CD8-positive, alpha-beta memory T cell (primary cell): Measurements from ENCODE around the gene KCNJ12. TPM values are rescaled to one million over a fixed set of nuclear protein-coding genes. Genes with fewer than 3 reads are reported as not detected.
A peak's percentile ranks its signal among the peaks of the same experiment; 100 is the strongest.
"Not testable (repeated sequence)": the region's sequence is repeated elsewhere in the genome, so short reads cannot be mapped to it uniquely, and the experiment has no call there.

Experiments
- CTCF ChIA-PET: fragments of 350-600 bp; sonication (Branson Sonifier 250); formaldehyde crosslinking; loops from one replicate; lab custom pipeline; 2021; ENCODE audit warnings: antibody characterized with exemption; lab: Charles Lee
- POLR2A ChIA-PET: fragments of 350-600 bp; sonication (Branson Sonifier 250); formaldehyde crosslinking; loops from one replicate; lab custom pipeline; 2021; ENCODE audit warnings: antibody characterized with exemption; lab: Charles Lee
- DNase-seq, 5 donors: peaks; one replicate each; pipeline versions ENCODE4 v3.0.0 to v3.0.0-alpha.2; 2020 to 2022; ENCODE audit warnings: mixed read lengths in 1 of 5
- H3K27ac ChIP-seq: one replicate; pipeline ENCODE4 v1.7.0; 2013; ENCODE audit warnings: low read depth, mild to moderate bottlenecking, low read length, moderate library complexity
- H3K27me3 ChIP-seq: 2 replicates; pipeline ENCODE4 v1.7.0; 2013; ENCODE audit warnings: low read length, mild to moderate bottlenecking; ENCODE audit not compliant: insufficient read depth, poor library complexity, severe bottlenecking
- H3K36me3 ChIP-seq: 2 replicates; pipeline ENCODE4 v1.7.0; 2013; ENCODE audit warnings: mild to moderate bottlenecking, low read length, moderate library complexity; ENCODE audit not compliant: insufficient read depth
- H3K4me1 ChIP-seq: 2 replicates; pipeline ENCODE4 v1.7.0; 2013; ENCODE audit warnings: mild to moderate bottlenecking, low read length, moderate library complexity; ENCODE audit not compliant: insufficient read depth
- H3K4me3 ChIP-seq: 2 replicates; pipeline ENCODE4 v1.7.0; 2013; ENCODE audit warnings: mild to moderate bottlenecking, low read length
- H3K9me3 ChIP-seq: 2 replicates; pipeline ENCODE4 v1.7.0; 2013; ENCODE audit warnings: mild to moderate bottlenecking, low read length
- H3K27ac Mint-ChIP-seq, 8 donors: one replicate each; pipeline ENCODE4 v1.8.0; 2020 to 2021; ENCODE audit warnings: mixed read lengths in 8 of 8, mild to moderate bottlenecking in 6 of 8, inconsistent platforms in 3 of 8, moderate library complexity in 3 of 8
- H3K27me3 Mint-ChIP-seq, 2 donors: one replicate each; pipeline ENCODE4 v1.8.0; 2020 to 2021; ENCODE audit warnings: mixed read lengths in 2 of 2, mild to moderate bottlenecking in 1 of 2, moderate library complexity in 1 of 2
- H3K36me3 Mint-ChIP-seq, 3 donors: one replicate each; pipeline ENCODE4 v1.8.0; 2020 to 2021; ENCODE audit warnings: mixed read lengths in 3 of 3, inconsistent platforms in 1 of 3, mild to moderate bottlenecking in 1 of 3
- H3K4me1 Mint-ChIP-seq, 3 donors: one replicate each; pipeline ENCODE4 v1.8.0; 2020 to 2021; ENCODE audit warnings: mixed read lengths in 3 of 3, inconsistent platforms in 1 of 3, mild to moderate bottlenecking in 1 of 3
- H3K4me3 Mint-ChIP-seq, 7 donors: one replicate each; pipeline ENCODE4 v1.8.0; 2020 to 2021; ENCODE audit warnings: mixed read lengths in 7 of 7, mild to moderate bottlenecking in 6 of 7, moderate library complexity in 4 of 7, inconsistent platforms in 2 of 7
- H3K9me3 Mint-ChIP-seq, 5 donors: one replicate each; pipeline ENCODE4 v1.8.0; 2020 to 2022; ENCODE audit warnings: mixed read lengths in 5 of 5, mild to moderate bottlenecking in 3 of 5, moderate library complexity in 2 of 5, inconsistent platforms in 1 of 5
- polyA plus RNA-seq: library from polyadenylated mRNA; unstranded; fragments of 300-500 nt; fragmentation: Illumina TruSeq; gene quantifications from one replicate; pipeline ENCODE4 v1.2.3, GENCODE V29; 2021
- total RNA-seq, 2 experiments: library from RNA; stranded (reverse); gene quantifications; one replicate each; pipeline ENCODE4 v1.2.3, GENCODE V29; 2021

KCNJ12 gene
- total and polyA plus RNA-seq, 3 experiments from 2014 or later, result not detected

DNA sequence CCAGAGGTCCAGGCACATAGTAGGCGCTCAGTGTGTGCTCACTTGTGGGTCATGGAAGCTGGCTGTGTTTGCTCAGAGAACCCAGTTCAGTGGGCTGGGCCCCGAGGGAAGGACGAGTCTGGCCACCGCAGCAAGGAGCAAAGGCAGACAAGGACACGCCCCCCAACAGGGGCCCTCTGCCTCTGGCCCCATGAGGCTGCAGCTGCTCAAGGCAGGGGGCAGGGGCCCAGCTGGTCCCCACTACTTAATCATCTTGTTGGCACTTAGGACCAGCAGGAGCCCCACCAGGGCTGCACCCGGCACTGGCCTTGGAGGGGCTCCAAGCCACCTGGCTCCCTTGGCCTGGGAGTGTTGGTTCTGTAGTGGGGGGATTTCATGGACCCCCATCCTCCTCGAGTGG is 16.1 kb downstream of the KCNJ12 start:
- Histone ChIP-seq H3K27me3 (no peaks in the 10 kb centered on the region), H3K27ac (no peak overlapping the region), H3K4me1 (no peaks in the 10 kb centered on the region), H3K4me3 (no peak overlapping the region), H3K9me3 (no peaks in the 10 kb centered on the region), H3K36me3 (no peaks in the 10 kb centered on the region)
- no peaks in the 10 kb centered on the region for H3K4me1 Mint-ChIP-seq
- no peak for DNase-seq
- H3K27ac Mint-ChIP-seq, result no peak overlapping the region
- H3K9me3 Mint-ChIP-seq, result no peaks in the 10 kb centered on the region
- H3K4me3 Mint-ChIP-seq, result no peak overlapping the region
- no peaks in the 10 kb centered on the region for H3K36me3 Mint-ChIP-seq
- peaks cover 10 to 11% of the 10 kb centered on the region in 2 donors for H3K27me3 Mint-ChIP-seq
- CTCF ChIA-PET, result no interaction called here
- POLR2A ChIA-PET, result no interaction called here

- Mint-ChIP-seq H3K27me3 (peaks cover 8 to 11% of the 10 kb centered on the region in 2 donors), H3K9me3 (no peaks in the 10 kb centered on the region), H3K4me3 (no peak overlapping the region), H3K27ac (peak overlapping the region in 1 of 8 donors; percentile 64), H3K4me1 (no peaks in the 10 kb centered on the region), H3K36me3 (no peaks in the 10 kb centered on the region)
- Histone ChIP-seq H3K36me3 (no peaks in the 10 kb centered on the region), H3K27ac (no peak overlapping the region), H3K4me1 (no peaks in the 10 kb centered on the region), H3K27me3 (no peaks in the 10 kb centered on the region), H3K4me3 (no peak overlapping the region), H3K9me3 (no peaks in the 10 kb centered on the region)
- no peak for DNase-seq
- POLR2A ChIA-PET, result no interaction called here
- CTCF ChIA-PET, result no interaction called here
These were observed 18.1 kb downstream of the KCNJ12 start for GRCh38 chr17:21394265-21394664.

GRCh38 chr17:21395764-21396163 is 19.6 kb downstream of the KCNJ12 start:
- no peak for DNase-seq
- no peaks in the 10 kb centered on the region for H3K36me3 ChIP-seq
- peak overlapping the region in 1 of 8 donors; percentile 27 for H3K27ac Mint-ChIP-seq
- no peak overlapping the region for H3K4me3 ChIP-seq
- ChIA-PET POLR2A (no interaction called here), CTCF (no interaction called here)
- H3K4me3 Mint-ChIP-seq, result no peak overlapping the region
- no peaks in the 10 kb centered on the region for H3K36me3 Mint-ChIP-seq
- H3K9me3 Mint-ChIP-seq, result no peaks in the 10 kb centered on the region
- no peaks in the 10 kb centered on the region for H3K9me3 ChIP-seq
- no peak overlapping the region for H3K27ac ChIP-seq
- no peaks in the 10 kb centered on the region for H3K4me1 Mint-ChIP-seq
- H3K27me3 Mint-ChIP-seq, result peaks cover 6 to 7% of the 10 kb centered on the region in 2 donors
- no peaks in the 10 kb centered on the region for H3K27me3 ChIP-seq
- H3K4me1 ChIP-seq, result no peaks in the 10 kb centered on the region

- H3K4me3 Mint-ChIP-seq, result no peak overlapping the region
- H3K4me1 Mint-ChIP-seq, result no peaks in the 10 kb centered on the region
- Histone ChIP-seq H3K36me3 (no peaks in the 10 kb centered on the region), H3K27me3 (no peaks in the 10 kb centered on the region), H3K9me3 (no peaks in the 10 kb centered on the region), H3K4me1 (no peaks in the 10 kb centered on the region), H3K4me3 (no peak overlapping the region), H3K27ac (no peak overlapping the region)
- H3K27me3 Mint-ChIP-seq, result peaks cover 3 to 7% of the 10 kb centered on the region in 2 donors
- CTCF ChIA-PET, result no interaction called here
- no peak overlapping the region for H3K27ac Mint-ChIP-seq
- POLR2A ChIA-PET, result no interaction called here
- no peaks in the 10 kb centered on the region for H3K9me3 Mint-ChIP-seq
- H3K36me3 Mint-ChIP-seq, result no peaks in the 10 kb centered on the region
- DNase-seq, result no peak
These were observed 20.1 kb downstream of the KCNJ12 start for GRCh38 chr17:21396237-21396636.

- CTCF ChIA-PET, result no interaction called here
- no peak overlapping the region for H3K27ac ChIP-seq
- H3K4me1 Mint-ChIP-seq, result no peaks in the 10 kb centered on the region
- no peak for DNase-seq
- H3K4me3 Mint-ChIP-seq, result no peak overlapping the region
- no peak overlapping the region for H3K4me3 ChIP-seq
- POLR2A ChIA-PET, result no interaction called here
- H3K36me3 ChIP-seq, result no peaks in the 10 kb centered on the region
- H3K36me3 Mint-ChIP-seq, result no peaks in the 10 kb centered on the region
- no peaks in the 10 kb centered on the region for H3K9me3 ChIP-seq
- no peak overlapping the region for H3K27ac Mint-ChIP-seq
- peaks cover 0 to 4% (median 0%) of the 10 kb centered on the region in 5 donors for H3K9me3 Mint-ChIP-seq
- H3K27me3 Mint-ChIP-seq, result peaks cover 0 to 3% of the 10 kb centered on the region in 2 donors
- no peaks in the 10 kb centered on the region for H3K4me1 ChIP-seq
- H3K27me3 ChIP-seq, result no peaks in the 10 kb centered on the region
These were observed 21.4 kb downstream of the KCNJ12 start for GRCh38 chr17:21397341-21398190.

GRCh38 chr17:21399474-21400186 is 23.5 kb downstream of the KCNJ12 start:
- H3K27ac ChIP-seq, result no peak overlapping the region
- no peak for DNase-seq
- H3K4me1 Mint-ChIP-seq, result no peaks in the 10 kb centered on the region
- H3K27me3 ChIP-seq, result no peaks in the 10 kb centered on the region
- no peaks in the 10 kb centered on the region for H3K9me3 ChIP-seq
- H3K4me3 ChIP-seq, result no peak overlapping the region
- no peaks in the 10 kb centered on the region for H3K27me3 Mint-ChIP-seq
- POLR2A ChIA-PET, result no interaction called here
- H3K9me3 Mint-ChIP-seq, result peaks cover 0 to 4% (median 0%) of the 10 kb centered on the region in 5 donors
- no peak overlapping the region for H3K27ac Mint-ChIP-seq
- H3K36me3 ChIP-seq, result no peaks in the 10 kb centered on the region
- H3K4me1 ChIP-seq, result no peaks in the 10 kb centered on the region
- H3K36me3 Mint-ChIP-seq, result no peaks in the 10 kb centered on the region
- CTCF ChIA-PET, result no interaction called here
- H3K4me3 Mint-ChIP-seq, result no peak overlapping the region

DNA sequence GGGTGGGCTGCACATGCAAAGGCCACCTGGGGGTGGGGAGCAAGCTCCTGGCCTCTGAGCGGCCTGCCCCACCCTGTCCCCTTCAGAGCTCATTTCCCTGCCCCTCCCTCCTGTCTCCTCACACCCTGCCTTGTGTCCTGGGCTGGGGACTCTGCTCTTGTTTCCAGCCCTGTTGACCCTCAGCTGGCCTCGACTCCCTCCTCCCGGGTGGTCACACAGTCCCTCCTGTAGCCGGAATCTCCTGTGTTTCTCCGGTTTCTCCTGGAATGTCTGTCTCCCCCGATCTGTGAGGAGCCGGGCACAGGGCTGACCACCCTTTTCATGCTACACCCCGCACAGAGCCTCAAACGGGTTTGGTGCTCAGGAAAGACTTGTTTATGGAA is 24.0 kb downstream of the KCNJ12 start:
- H3K27ac ChIP-seq, H3K9me3 ChIP-seq, CTCF ChIA-PET, H3K4me1 Mint-ChIP-seq, POLR2A ChIA-PET, DNase-seq, H3K36me3 Mint-ChIP-seq, H3K27me3 Mint-ChIP-seq, H3K9me3 Mint-ChIP-seq, H3K4me1 ChIP-seq, H3K4me3 ChIP-seq, H3K36me3 ChIP-seq, H3K27me3 ChIP-seq, H3K27ac Mint-ChIP-seq, H3K4me3 Mint-ChIP-seq: not testable (repeated sequence)

GRCh38 chr17:21400816-21401593 is 24.8 kb downstream of the KCNJ12 start:
- POLR2A ChIA-PET, result no interaction called here
- DNase-seq, result no peak

More at GRCh38 chr17:21400816-21401593, 24.8 kb downstream of the KCNJ12 start:
- Histone ChIP-seq H3K4me3 (no peak overlapping the region), H3K4me1 (no peaks in the 10 kb centered on the region), H3K36me3 (no peaks in the 10 kb centered on the region), H3K9me3 (no peaks in the 10 kb centered on the region), H3K27ac (no peak overlapping the region), H3K27me3 (no peaks in the 10 kb centered on the region)
- Mint-ChIP-seq H3K9me3 (peaks cover 0 to 4% (median 0%) of the 10 kb centered on the region in 5 donors), H3K4me1 (no peaks in the 10 kb centered on the region), H3K36me3 (no peaks in the 10 kb centered on the region), H3K27me3 (no peaks in the 10 kb centered on the region), H3K27ac (no peak overlapping the region), H3K4me3 (no peak overlapping the region)
- CTCF ChIA-PET, result no interaction called here
